OCI-LY7 (cell line): ENCODE results near the gene KAT6B.

Experiments used
- EZH2phosphoT487 ChIP-seq: fragments of 200-600 bp; sonication (generic); IDR thresholded peaks from 2 replicates; pipeline ENCODE4 v1.6.1; 2018; ENCODE audit warnings: low read depth, borderline replicate concordance, mild to moderate bottlenecking, mixed run types, antibody characterized with exemption, low read length, moderate library complexity, mixed read lengths
- TF ChIP-seq, protein P1 (sequence below): fragments of 200-600 bp; sonication (generic); conservative IDR thresholded peaks from 2 replicates; pipeline ENCODE4 v1.5.1; 2014; ENCODE audit warnings: mild to moderate bottlenecking, antibody characterized with exemption, low read length, moderate library complexity, mixed read lengths

DNA sequence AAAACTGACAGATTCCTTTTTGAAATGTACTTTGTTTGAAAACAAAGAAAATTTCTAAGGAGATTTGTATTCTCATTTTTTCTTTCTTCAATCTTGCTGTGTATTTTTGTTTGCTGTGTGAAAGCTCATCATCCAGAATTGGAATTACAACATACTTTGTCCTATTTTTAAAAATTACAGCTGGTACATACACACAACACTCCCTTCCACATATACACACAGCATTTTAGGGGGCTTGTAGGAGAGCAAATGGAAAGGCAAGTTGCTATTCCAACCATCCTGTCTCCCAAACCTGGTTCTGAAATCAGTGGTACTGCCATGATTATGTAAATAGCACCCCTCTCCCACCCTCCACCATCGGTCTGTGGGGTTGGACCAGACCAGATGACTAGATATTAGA, 184.0 kb downstream of the KAT6B start:
- TF ChIP-seq, protein P1, sequence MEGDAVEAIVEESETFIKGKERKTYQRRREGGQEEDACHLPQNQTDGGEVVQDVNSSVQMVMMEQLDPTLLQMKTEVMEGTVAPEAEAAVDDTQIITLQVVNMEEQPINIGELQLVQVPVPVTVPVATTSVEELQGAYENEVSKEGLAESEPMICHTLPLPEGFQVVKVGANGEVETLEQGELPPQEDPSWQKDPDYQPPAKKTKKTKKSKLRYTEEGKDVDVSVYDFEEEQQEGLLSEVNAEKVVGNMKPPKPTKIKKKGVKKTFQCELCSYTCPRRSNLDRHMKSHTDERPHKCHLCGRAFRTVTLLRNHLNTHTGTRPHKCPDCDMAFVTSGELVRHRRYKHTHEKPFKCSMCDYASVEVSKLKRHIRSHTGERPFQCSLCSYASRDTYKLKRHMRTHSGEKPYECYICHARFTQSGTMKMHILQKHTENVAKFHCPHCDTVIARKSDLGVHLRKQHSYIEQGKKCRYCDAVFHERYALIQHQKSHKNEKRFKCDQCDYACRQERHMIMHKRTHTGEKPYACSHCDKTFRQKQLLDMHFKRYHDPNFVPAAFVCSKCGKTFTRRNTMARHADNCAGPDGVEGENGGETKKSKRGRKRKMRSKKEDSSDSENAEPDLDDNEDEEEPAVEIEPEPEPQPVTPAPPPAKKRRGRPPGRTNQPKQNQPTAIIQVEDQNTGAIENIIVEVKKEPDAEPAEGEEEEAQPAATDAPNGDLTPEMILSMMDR = no peak
- TF ChIP-seq EZH2phosphoT487 = no peak
